ENCODE data around the gene GZF1.

- no peak for TF ChIP-seq ISL1 (CRISPR knock-in tag; IDR thresholded peaks at IDR 0.05)
- no peak for TF ChIP-seq GLIS3 (CRISPR knock-in tag; IDR thresholded peaks at IDR 0.05)
- TF ChIP-seq CSDC2 (CRISPR knock-in tag; IDR thresholded peaks at IDR 0.05): no peak
- TF ChIP-seq, protein P1, sequence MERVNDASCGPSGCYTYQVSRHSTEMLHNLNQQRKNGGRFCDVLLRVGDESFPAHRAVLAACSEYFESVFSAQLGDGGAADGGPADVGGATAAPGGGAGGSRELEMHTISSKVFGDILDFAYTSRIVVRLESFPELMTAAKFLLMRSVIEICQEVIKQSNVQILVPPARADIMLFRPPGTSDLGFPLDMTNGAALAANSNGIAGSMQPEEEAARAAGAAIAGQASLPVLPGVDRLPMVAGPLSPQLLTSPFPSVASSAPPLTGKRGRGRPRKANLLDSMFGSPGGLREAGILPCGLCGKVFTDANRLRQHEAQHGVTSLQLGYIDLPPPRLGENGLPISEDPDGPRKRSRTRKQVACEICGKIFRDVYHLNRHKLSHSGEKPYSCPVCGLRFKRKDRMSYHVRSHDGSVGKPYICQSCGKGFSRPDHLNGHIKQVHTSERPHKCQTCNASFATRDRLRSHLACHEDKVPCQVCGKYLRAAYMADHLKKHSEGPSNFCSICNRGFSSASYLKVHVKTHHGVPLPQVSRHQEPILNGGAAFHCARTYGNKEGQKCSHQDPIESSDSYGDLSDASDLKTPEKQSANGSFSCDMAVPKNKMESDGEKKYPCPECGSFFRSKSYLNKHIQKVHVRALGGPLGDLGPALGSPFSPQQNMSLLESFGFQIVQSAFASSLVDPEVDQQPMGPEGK (CRISPR knock-in tag; IDR thresholded peaks at IDR 0.05; ENCODE audit: borderline replicate concordance): no peak
- no peak for TF ChIP-seq ZNF70 (CRISPR knock-in tag; IDR thresholded peaks at IDR 0.05)
- TF ChIP-seq ARNTL (CRISPR knock-in tag; IDR thresholded peaks at IDR 0.05; ENCODE audit: borderline replicate concordance, low read depth): no peak
- no peak for TF ChIP-seq OSR1 (CRISPR knock-in tag; IDR thresholded peaks at IDR 0.05)
- no peak for TF ChIP-seq SNAI2 (CRISPR knock-in tag; IDR thresholded peaks at IDR 0.05)
- no peak for TF ChIP-seq ZFP30 (CRISPR knock-in tag; IDR thresholded peaks at IDR 0.05)
- no peak for TF ChIP-seq CREB5 (CRISPR knock-in tag; IDR thresholded peaks at IDR 0.05; ENCODE audit: low read depth)
- no peak for TF ChIP-seq ZNF565 (CRISPR knock-in tag; conservative IDR thresholded peaks at IDR 0.05; ENCODE audit: low read depth)
- no peak for TF ChIP-seq RARB (CRISPR knock-in tag; IDR thresholded peaks at IDR 0.05)
- TF ChIP-seq BACH2 (CRISPR knock-in tag; IDR thresholded peaks at IDR 0.05; ENCODE audit: borderline replicate concordance): no peak
- TF ChIP-seq ZNF8 (CRISPR knock-in tag; IDR thresholded peaks at IDR 0.05): no peak
These were observed 26.5 kb upstream of the GZF1 start for GRCh38 chr20:23335521-23335920.
